H1 (cell line): ENCODE results near the gene SAMD15.

ENCODE experiments used
- POLR2A ChIP-seq, 2 experiments: IDR thresholded peaks; 1 replicate in 1 of 2; 2 replicates in 1 of 2; pipeline ENCODE4 v1.6.1; 2011; ENCODE audit warnings: low read depth in 2 of 2, low read length in 2 of 2, mild to moderate bottlenecking in 2 of 2; ENCODE audit errors: control extremely low read depth in 1 of 2
- POLR2AphosphoS5 ChIP-seq: IDR thresholded peaks from 2 replicates; pipeline ENCODE4 v1.6.1; 2011; ENCODE audit warnings: low read depth, low read length
- ZNF274 ChIP-seq: IDR thresholded peaks from 2 replicates; pipeline ENCODE4 v1.7.0; 2012; ENCODE audit warnings: low read length, borderline replicate concordance; ENCODE audit errors: extremely low read depth
- TF ChIP-seq, protein P1 (sequence below), 3 experiments: IDR thresholded peaks; 1 replicate in 2 of 3; 2 replicates in 1 of 3; pipeline versions ENCODE4 v1.5.1 to v1.6.1; 2011; ENCODE audit warnings: low read length in 3 of 3, mild to moderate bottlenecking in 3 of 3, inconsistent platforms in 2 of 3, low read depth in 1 of 3, moderate library complexity in 1 of 3; ENCODE audit not compliant: insufficient read depth in 1 of 3; ENCODE audit errors: control extremely low read depth in 1 of 3

DNA sequence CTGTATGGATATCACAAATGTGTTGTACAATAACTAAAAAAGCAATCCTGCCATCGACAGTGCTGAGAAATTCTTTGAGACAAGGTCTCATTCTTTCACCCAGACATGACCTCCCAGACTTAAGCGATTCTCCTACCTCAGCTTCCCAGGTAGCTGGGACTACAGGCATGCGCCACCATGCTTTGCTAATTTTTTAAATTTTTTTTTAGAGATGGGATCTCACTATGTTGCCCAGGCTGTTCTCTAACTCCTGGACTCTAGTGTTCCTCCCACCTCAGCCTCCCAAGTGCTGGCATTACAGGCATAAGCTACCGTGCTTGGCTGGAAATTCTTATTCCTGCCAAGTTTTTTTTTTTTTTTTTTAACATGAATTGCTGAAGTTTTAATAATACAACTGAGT lies 62.7 kb downstream of the SAMD15 start:
- TF ChIP-seq, protein P1, sequence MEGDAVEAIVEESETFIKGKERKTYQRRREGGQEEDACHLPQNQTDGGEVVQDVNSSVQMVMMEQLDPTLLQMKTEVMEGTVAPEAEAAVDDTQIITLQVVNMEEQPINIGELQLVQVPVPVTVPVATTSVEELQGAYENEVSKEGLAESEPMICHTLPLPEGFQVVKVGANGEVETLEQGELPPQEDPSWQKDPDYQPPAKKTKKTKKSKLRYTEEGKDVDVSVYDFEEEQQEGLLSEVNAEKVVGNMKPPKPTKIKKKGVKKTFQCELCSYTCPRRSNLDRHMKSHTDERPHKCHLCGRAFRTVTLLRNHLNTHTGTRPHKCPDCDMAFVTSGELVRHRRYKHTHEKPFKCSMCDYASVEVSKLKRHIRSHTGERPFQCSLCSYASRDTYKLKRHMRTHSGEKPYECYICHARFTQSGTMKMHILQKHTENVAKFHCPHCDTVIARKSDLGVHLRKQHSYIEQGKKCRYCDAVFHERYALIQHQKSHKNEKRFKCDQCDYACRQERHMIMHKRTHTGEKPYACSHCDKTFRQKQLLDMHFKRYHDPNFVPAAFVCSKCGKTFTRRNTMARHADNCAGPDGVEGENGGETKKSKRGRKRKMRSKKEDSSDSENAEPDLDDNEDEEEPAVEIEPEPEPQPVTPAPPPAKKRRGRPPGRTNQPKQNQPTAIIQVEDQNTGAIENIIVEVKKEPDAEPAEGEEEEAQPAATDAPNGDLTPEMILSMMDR (IDR thresholded peaks at IDR 0.05; ENCODE audit: control extremely low read depth in 1 of 3, insufficient read depth in 1 of 3, low read depth in 1 of 3, low read length in 3 of 3) = no peak
- TF ChIP-seq POLR2AphosphoS5 (no peak), POLR2A (IDR thresholded peaks at IDR 0.05; ENCODE audit: control extremely low read depth in 1 of 2, low read depth in 2 of 2, low read length in 2 of 2) (no peak), ZNF274 (no peak)
